ENCODE data around the gene EIF3I. TPM values are rescaled to one million over a fixed set of nuclear protein-coding genes. Genes with fewer than 3 reads are reported as not detected.

The EIF3I gene
- total and polyA plus RNA-seq, 2 of the 13 experiments (the other 11 are each of a cell fraction or from before 2014, with no cell fraction given), result 210 to 223 TPM

DNA sequence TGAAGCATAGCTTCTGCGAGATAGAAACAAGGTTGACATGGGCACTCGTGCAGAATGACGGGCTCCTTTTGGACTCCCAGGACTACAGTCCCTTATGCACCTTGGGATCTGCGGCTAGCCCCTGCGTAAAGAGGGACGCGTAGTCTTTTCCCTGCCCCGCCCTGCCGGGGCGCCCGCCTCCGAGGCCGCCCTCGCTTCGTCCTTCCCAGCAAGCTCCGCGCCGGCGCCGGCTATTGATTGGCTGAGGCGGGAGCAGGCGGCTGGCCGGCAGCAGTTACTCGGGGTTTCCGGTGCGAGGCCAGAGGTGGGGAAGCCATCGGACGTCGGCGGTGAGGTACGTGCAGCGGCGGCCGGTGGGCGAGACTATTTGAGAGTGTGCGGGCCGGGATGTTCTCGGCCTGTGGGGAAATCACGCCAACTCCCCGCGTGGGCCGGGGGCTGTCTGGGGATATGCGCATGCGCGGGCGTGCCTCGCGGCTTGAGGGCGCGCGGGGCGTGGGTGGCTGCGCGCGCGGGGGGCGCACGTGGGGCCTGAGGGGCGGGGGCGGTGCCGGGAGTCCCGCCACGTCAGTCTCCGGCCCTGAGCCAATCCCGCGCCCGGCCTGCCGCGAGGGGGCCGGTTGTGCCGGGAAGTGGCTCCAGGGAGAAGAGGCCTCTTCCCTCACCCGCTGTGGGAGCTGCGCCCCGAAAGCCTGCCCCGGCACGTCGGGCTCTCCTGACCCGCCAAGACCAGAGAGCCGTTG lies 42.6 kb upstream of the EIF3I start, which contains the start of gene TXLNA (continued):
- TF ChIP-seq, protein P1, sequence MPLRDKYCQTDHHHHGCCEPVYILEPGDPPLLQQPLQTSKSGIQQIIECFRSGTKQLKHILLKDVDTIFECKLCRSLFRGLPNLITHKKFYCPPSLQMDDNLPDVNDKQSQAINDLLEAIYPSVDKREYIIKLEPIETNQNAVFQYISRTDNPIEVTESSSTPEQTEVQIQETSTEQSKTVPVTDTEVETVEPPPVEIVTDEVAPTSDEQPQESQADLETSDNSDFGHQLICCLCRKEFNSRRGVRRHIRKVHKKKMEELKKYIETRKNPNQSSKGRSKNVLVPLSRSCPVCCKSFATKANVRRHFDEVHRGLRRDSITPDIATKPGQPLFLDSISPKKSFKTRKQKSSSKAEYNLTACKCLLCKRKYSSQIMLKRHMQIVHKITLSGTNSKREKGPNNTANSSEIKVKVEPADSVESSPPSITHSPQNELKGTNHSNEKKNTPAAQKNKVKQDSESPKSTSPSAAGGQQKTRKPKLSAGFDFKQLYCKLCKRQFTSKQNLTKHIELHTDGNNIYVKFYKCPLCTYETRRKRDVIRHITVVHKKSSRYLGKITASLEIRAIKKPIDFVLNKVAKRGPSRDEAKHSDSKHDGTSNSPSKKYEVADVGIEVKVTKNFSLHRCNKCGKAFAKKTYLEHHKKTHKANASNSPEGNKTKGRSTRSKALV (CRISPR knock-in tag; IDR thresholded peaks at IDR 0.05), result 0 out of 2 replicates have a peak, but pooled peaks have one; percentile 39
- TF ChIP-seq, protein P2, sequence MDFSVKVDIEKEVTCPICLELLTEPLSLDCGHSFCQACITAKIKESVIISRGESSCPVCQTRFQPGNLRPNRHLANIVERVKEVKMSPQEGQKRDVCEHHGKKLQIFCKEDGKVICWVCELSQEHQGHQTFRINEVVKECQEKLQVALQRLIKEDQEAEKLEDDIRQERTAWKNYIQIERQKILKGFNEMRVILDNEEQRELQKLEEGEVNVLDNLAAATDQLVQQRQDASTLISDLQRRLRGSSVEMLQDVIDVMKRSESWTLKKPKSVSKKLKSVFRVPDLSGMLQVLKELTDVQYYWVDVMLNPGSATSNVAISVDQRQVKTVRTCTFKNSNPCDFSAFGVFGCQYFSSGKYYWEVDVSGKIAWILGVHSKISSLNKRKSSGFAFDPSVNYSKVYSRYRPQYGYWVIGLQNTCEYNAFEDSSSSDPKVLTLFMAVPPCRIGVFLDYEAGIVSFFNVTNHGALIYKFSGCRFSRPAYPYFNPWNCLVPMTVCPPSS (IDR thresholded peaks at IDR 0.05), result no peak
- TF ChIP-seq KAT2B (IDR thresholded peaks at IDR 0.05; ENCODE audit: borderline replicate concordance, low read depth, low read length) (no peak), ZNF224 (CRISPR knock-in tag; IDR thresholded peaks at IDR 0.05) (no peak), ZNF549 (CRISPR knock-in tag; IDR thresholded peaks at IDR 0.05) (no peak), MYPOP (CRISPR knock-in tag; IDR thresholded peaks at IDR 0.05) (peak; percentile 54; the same call in 1 of the 2 replicates), ZNF605 (CRISPR knock-in tag; IDR thresholded peaks at IDR 0.05) (peak; percentile 55), RAD21 (CRISPR knock-in tag; IDR thresholded peaks at IDR 0.05) (0 out of 2 replicates have a peak, but pooled peaks have one; percentile 14), PRDM15 (CRISPR knock-in tag; IDR thresholded peaks at IDR 0.05) (no peak; the same call in 1 of the 2 replicates), NPAS2 (CRISPR knock-in tag; IDR thresholded peaks at IDR 0.05; ENCODE audit: borderline replicate concordance) (no peak), BRD4 (CRISPR knock-in tag; IDR thresholded peaks at IDR 0.05) (no peak; the same call in 1 of the 2 replicates), CC2D1A (CRISPR knock-in tag; IDR thresholded peaks at IDR 0.05) (no peak), FOXA1 (IDR thresholded peaks at IDR 0.05) (no peak), FOXA1 (CRISPR knock-in tag; IDR thresholded peaks at IDR 0.05) (no peak), ZXDC (CRISPR knock-in tag; IDR thresholded peaks at IDR 0.05) (peak; percentile 95), ZNF709 (CRISPR knock-in tag; IDR thresholded peaks at IDR 0.05) (peak; percentile 94), ZNF451 (CRISPR knock-in tag; IDR thresholded peaks at IDR 0.05) (peak; percentile 76), PCBP1 (IDR thresholded peaks at IDR 0.05; ENCODE audit: borderline replicate concordance, low read depth, low read length) (no peak)
- TF ChIP-seq, protein P3, sequence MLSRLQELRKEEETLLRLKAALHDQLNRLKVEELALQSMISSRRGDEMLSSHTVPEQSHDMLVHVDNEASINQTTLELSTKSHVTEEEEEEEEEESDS (CRISPR knock-in tag; IDR thresholded peaks at IDR 0.05; ENCODE audit: borderline replicate concordance), result peak; percentile 54; the same call in 1 of the 2 replicates

Data from HepG2 (cell line).